Measurements from ENCODE around the gene SUGCT.
"Not testable (repeated sequence)": the region's sequence is repeated elsewhere in the genome, so short reads cannot be mapped to it uniquely, and the experiment has no call there.

The SUGCT gene

GRCh38 chr7:40134428-40135316 lies at the start of gene SUGCT, which contains the start of gene MPLKIP:
Gene SUGCT, plus strand, starts transcription at chr7:40135005.
Gene MPLKIP, minus strand, starts transcription at chr7:40134622. Its CDS starts 55 bp downstream, at chr7:40134567.
- DNase-seq, result peak; percentile 91

GRCh38 chr7:40092182-40092581 lies 42.6 kb upstream of the SUGCT start:
- no peak for DNase-seq

GRCh38 chr7:40093631-40094350 lies 41.0 kb upstream of the SUGCT start:
- no peak for DNase-seq

- DNase-seq, result no peak
Measured at GRCh38 chr7:40095230-40095629, 39.6 kb upstream of the SUGCT start.

- no peak for DNase-seq
Measured at GRCh38 chr7:40095695-40096327, 39.0 kb upstream of the SUGCT start.

GRCh38 chr7:40097728-40098127 lies 37.1 kb upstream of the SUGCT start:
- DNase-seq, result no peak

- DNase-seq, result no peak
Measured at GRCh38 chr7:40098810-40099209, 36.0 kb upstream of the SUGCT start.

- no peak for DNase-seq
Measured at GRCh38 chr7:40099837-40100236, 35.0 kb upstream of the SUGCT start.

- no peak for DNase-seq
Measured at GRCh38 chr7:40101201-40101600, 33.6 kb upstream of the SUGCT start.

GRCh38 chr7:40102897-40103296 lies 31.9 kb upstream of the SUGCT start:
- DNase-seq, result no peak

GRCh38 chr7:40105879-40106473 lies 28.8 kb upstream of the SUGCT start:
- no peak for DNase-seq

GRCh38 chr7:40115936-40116335 lies 18.9 kb upstream of the SUGCT start:
- no peak for DNase-seq

- DNase-seq, result not testable (repeated sequence)
Measured at GRCh38 chr7:40117199-40117598, 17.6 kb upstream of the SUGCT start.

- DNase-seq, result not testable (repeated sequence)
Measured at GRCh38 chr7:40118201-40118600, 16.6 kb upstream of the SUGCT start.

- DNase-seq, result no peak
Measured at GRCh38 chr7:40120020-40120419, 14.8 kb upstream of the SUGCT start.

GRCh38 chr7:40122100-40122939 lies 12.5 kb upstream of the SUGCT start:
- DNase-seq, result not testable (repeated sequence)

- no peak for DNase-seq
Measured at GRCh38 chr7:40122940-40123254, 11.9 kb upstream of the SUGCT start.

GRCh38 chr7:40133561-40134427 lies 1.0 kb upstream of the SUGCT start:
- no peak for DNase-seq

- DNase-seq, result no peak
Measured at GRCh38 chr7:40135317-40135610, 459 bp downstream of the SUGCT start.

GRCh38 chr7:40137563-40137962 lies 2.8 kb downstream of the SUGCT start:
- no peak for DNase-seq

GRCh38 chr7:40138973-40139372 lies 4.2 kb downstream of the SUGCT start:
- DNase-seq, result no peak

GRCh38 chr7:40139891-40140290 lies 5.1 kb downstream of the SUGCT start:
- not testable (repeated sequence) for DNase-seq
